Epithelial cell of proximal tubule (primary cell): ENCODE data around the gene NEK7. TPM values are rescaled to one million over a fixed set of nuclear protein-coding genes. Genes with fewer than 3 reads are reported as not detected.
"Not testable (repeated sequence)": the region's sequence is repeated elsewhere in the genome, so short reads cannot be mapped to it uniquely, and the experiment has no call there.

ENCODE experiments used
- DNase-seq: peaks from one replicate; pipeline ENCODE4 v3.0.0-alpha.2; 2011; ENCODE audit warnings: low read depth
- H3K4me3 ChIP-seq: 2 replicates; pipeline ENCODE4 v1.5.1; 2011; ENCODE audit warnings: low read depth, mild to moderate bottlenecking, low read length
- total RNA-seq: library from RNA; depleted of rRNA; stranded (reverse); fragments of >200 nt; gene quantifications from 2 replicates; pipeline ENCODE4 v1.2.3, GENCODE V29; 2015
- TF ChIP-seq, protein P1 (sequence below): conservative IDR thresholded peaks from 2 replicates; pipeline ENCODE4 v1.5.1; 2012; ENCODE audit warnings: low read depth, mild to moderate bottlenecking, low read length

Gene NEK7
- total RNA-seq, 1 donor from 2014 or later = 20.5 TPM

DNA sequence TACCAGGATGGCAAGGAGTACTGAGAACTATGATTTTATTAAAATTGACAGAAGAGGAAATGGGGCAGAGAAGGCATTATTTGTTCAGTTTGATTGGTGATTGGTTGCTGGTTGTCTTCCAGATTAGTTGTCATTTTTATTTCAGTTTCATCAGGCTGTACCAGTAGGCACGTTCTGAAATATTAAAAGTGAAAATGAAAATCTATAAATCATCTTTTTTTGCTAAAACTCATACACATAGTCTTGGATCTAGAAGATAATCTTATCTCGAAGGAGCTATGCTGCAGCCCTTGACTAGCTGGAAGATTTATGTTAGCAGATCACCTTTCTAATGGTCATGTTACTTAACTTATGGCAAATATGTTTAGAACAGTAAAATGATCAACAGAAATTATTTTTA is 29.0 kb downstream of the NEK7 start:
- no peak overlapping the region for H3K4me3 ChIP-seq
- DNase-seq = no peak
- TF ChIP-seq, protein P1, sequence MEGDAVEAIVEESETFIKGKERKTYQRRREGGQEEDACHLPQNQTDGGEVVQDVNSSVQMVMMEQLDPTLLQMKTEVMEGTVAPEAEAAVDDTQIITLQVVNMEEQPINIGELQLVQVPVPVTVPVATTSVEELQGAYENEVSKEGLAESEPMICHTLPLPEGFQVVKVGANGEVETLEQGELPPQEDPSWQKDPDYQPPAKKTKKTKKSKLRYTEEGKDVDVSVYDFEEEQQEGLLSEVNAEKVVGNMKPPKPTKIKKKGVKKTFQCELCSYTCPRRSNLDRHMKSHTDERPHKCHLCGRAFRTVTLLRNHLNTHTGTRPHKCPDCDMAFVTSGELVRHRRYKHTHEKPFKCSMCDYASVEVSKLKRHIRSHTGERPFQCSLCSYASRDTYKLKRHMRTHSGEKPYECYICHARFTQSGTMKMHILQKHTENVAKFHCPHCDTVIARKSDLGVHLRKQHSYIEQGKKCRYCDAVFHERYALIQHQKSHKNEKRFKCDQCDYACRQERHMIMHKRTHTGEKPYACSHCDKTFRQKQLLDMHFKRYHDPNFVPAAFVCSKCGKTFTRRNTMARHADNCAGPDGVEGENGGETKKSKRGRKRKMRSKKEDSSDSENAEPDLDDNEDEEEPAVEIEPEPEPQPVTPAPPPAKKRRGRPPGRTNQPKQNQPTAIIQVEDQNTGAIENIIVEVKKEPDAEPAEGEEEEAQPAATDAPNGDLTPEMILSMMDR = no peak

DNA sequence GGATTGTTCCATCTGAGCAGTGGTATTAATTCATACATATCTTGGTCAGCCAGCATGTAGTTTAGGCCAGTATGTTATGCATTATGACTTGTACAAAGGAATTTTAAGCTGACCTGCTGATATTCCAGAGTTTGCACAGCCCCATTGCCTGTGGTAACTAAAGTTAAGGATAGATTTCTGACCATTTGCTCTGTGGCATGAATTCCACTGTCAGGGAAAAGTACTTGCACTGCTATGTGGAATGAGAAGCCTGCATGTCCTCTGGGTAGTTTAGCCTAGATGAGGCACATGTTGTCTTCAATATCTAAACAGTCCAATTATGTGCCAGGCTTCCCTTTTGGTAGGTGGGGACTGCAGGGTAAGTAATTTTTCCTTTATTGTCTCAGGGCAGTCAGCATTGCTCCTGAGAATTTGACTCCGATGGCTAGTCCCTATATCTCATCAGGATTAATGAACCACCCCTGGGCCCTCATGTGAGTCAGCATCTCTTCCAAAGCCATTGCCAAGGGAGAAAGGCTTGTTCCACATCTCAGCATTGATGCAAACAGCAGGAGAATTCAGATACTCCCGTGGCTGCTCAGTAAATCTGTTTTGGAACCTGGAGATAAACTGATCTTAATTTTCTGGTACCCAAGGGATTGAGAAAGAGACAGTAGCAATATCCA is 30.2 kb downstream of the NEK7 start:
- H3K4me3 ChIP-seq = no peak overlapping the region
- DNase-seq = no peak
- TF ChIP-seq, protein P1 = no peak

DNA sequence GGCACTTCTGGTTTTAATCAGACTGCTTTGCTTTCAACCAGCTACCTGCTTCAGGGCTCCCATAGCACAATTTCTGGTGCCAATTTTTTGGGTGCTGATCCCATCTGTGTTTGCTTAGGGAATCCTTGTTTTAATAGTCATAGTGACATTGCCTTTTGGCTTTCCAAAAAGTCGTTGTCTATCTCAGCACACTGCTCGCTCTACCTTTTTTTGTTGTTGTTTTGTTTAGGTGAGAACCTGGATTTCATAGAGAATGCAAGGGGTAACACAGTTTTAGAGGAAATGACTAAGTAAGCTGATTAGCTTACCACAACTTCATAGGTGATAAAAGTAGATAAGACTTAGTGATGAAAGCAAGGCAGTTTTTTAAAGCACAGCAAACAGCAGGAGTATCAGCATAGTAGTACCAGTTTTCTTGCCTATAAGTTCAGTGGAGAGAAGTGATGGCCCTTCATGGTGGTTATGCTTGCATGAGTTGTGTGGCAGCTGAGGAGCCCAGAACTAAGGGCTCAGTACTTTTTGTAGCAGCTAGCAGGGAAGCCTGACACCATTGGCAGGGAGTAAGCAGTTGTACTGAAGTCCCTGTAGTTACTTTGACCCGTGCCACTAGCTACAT is 31.3 kb downstream of the NEK7 start:
- DNase-seq = no peak
- TF ChIP-seq, protein P1 = no peak
- no peak overlapping the region for H3K4me3 ChIP-seq

DNA sequence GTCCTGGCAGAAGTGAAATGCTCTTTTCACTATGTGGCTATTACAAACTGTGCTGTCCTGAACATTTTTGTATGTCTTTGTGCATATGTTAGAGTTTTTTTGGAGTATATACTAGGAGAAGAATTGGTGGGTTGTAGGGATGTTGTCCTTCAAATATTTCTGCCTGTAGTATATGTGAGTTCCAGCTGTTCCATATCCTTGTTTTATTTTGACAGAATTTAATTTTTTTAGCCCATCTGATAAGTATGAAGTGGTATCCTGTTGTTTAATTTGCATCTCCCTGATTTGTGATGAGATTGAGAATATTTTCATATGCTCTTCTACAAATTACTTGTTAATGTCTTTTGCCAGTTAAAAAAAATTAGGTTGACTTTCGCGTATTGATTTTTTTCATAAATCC is 34.3 kb downstream of the NEK7 start:
- TF ChIP-seq, protein P1 = no peak
- H3K4me3 ChIP-seq = no peak overlapping the region
- no peak for DNase-seq

DNA sequence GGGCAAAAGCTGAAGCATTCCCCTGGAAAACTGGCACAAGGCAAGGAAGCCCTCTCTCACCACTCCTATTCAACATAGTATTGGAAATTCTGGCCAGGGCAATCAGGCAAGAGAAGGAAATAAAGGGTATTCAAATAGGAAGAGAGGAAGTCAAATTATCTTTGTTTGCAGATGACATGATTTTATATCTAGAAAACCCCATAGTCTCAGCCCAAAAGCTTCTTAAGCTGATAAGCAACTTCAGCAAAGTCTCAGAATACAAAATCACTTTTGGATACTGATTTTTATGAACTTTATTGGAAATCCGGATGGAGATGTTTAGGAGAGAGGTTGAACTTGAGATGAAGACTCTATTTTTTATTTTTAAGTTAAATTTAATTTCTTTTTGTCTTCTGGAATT is 37.1 kb downstream of the NEK7 start:
- H3K4me3 ChIP-seq, DNase-seq: not testable (repeated sequence)

DNA sequence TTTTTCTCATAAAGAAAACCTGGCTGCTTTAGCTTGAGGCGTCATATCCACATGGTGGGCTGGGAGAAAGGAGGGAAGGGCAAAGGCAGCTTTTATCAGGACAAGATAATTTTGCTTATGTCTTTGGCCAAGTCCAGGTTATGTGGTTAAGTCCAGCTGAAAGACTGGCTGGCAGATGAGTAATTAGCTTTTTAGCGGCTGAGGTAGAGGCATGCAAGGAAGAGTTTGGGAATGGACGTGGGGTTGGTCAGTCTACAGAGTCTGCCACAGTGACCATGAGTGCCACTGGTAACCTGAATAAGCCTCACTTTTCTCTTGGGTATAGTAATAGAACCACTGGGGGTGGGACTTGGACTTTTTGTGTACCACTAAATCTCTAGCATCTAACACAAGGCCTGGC is 39.8 kb downstream of the NEK7 start:
- H3K4me3 ChIP-seq = no peak overlapping the region
- TF ChIP-seq, protein P1 = no peak
- DNase-seq = no peak

DNA sequence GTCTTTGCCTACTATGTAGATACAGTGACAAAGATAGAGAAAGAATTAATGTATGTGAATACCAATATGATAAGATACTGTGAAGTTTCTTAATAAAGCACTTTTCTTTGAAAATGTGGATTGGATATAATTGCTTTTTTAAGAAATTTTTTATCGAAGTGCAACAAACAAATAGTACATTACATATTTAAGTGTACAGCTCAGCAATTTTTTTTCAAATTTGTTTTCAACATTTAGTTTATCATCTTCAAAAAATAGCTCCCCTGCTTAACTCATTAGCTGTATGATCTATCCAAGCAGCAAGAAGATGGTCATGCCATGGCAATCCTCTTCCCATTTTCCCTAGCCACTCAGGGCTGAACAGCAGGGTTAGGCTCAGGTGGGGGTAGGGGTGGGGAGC is 40.5 kb downstream of the NEK7 start:
- no peak overlapping the region for H3K4me3 ChIP-seq
- no peak for DNase-seq
- TF ChIP-seq, protein P1 = no peak
